ENCODE measurements around the gene POLR1A. TPM values are rescaled to one million over a fixed set of nuclear protein-coding genes. Genes with fewer than 3 reads are reported as not detected.

Gene POLR1A
- total and polyA plus RNA-seq, 4 donors = 3.2 to 12.3 (median 6.1) TPM

- Histone ChIP-seq H3K27me3 (ENCODE audit: control insufficient read depth in 4 of 4, insufficient read depth in 4 of 4, low read length in 3 of 4) (no peaks in the 10 kb centered on the region), H3K4me3 (ENCODE audit: low read depth in 1 of 3, low read length in 3 of 3) (no peak overlapping the region), H3K9me3 (ENCODE audit: control insufficient read depth in 4 of 4, low read length in 3 of 4) (no peaks in the 10 kb centered on the region), H3K36me3 (ENCODE audit: control insufficient read depth in 4 of 4, insufficient read depth in 3 of 4, low read depth in 1 of 4, low read length in 3 of 4) (peaks cover 12 to 31% (median 21%) of the 10 kb centered on the region in 4 donors), H3K9ac (ENCODE audit: low read depth in 1 of 2, low read length in 2 of 2) (no peak overlapping the region), H3K4me1 (ENCODE audit: control insufficient read depth in 4 of 4, insufficient read depth in 4 of 4, low read length in 3 of 4) (no peaks in the 10 kb centered on the region), H3K27ac (ENCODE audit: low read depth in 1 of 2, low read length in 2 of 2) (no peak overlapping the region)
- TF ChIP-seq FOXA1 (IDR thresholded peaks at IDR 0.05) (no peak), EGR1 (IDR thresholded peaks at IDR 0.05; ENCODE audit: low read depth in 2 of 2) (no peak), FOXA2 (IDR thresholded peaks at IDR 0.05) (no peak), NR2F2 (IDR thresholded peaks at IDR 0.05) (no peak), RAD21 (IDR thresholded peaks at IDR 0.05) (no peak), GABPA (IDR thresholded peaks at IDR 0.05 in 1 of 2, conservative IDR thresholded peaks at IDR 0.05 in 1 of 2) (no peak), JUND (IDR thresholded peaks at IDR 0.05) (no peak)
- TF ChIP-seq, protein P1, sequence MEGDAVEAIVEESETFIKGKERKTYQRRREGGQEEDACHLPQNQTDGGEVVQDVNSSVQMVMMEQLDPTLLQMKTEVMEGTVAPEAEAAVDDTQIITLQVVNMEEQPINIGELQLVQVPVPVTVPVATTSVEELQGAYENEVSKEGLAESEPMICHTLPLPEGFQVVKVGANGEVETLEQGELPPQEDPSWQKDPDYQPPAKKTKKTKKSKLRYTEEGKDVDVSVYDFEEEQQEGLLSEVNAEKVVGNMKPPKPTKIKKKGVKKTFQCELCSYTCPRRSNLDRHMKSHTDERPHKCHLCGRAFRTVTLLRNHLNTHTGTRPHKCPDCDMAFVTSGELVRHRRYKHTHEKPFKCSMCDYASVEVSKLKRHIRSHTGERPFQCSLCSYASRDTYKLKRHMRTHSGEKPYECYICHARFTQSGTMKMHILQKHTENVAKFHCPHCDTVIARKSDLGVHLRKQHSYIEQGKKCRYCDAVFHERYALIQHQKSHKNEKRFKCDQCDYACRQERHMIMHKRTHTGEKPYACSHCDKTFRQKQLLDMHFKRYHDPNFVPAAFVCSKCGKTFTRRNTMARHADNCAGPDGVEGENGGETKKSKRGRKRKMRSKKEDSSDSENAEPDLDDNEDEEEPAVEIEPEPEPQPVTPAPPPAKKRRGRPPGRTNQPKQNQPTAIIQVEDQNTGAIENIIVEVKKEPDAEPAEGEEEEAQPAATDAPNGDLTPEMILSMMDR (IDR thresholded peaks at IDR 0.05; ENCODE audit: low read depth, low read length, missing input control) = no peak
- DNase-seq (ENCODE audit: low spot score) = no peak
- 76% methylated on average over 11 of the region's 11 CpGs for WGBS
Measured at GRCh38 chr2:86048888-86049287, 56.8 kb downstream of the POLR1A start.

DNA sequence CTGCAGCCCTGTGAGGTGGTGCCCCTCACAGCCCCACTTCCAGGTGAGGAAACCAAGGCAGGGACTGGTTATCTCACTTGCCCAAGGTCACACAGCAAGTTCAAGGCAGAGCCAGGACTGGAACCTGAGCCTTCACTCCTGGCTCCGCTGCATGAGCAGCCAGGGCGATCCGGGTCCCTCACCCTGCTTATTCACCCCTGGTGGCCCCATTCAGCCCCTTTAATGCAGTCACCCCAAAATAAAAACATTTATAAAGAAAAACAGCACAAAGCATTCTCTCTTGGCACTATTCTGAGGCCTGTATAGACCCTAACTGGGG is 57.3 kb downstream of the POLR1A start:
- no peak for DNase-seq (ENCODE audit: low spot score)
- over 99% methylated on average over 3 of the region's 3 CpGs for WGBS
- no peak overlapping the region for H3K27ac ChIP-seq (ENCODE audit: low read depth in 1 of 2, low read length in 2 of 2)

More for the DNA sequence above, 57.3 kb downstream of the POLR1A start:
- Histone ChIP-seq H3K9ac (ENCODE audit: low read depth in 1 of 2, low read length in 2 of 2) (no peak overlapping the region), H3K9me3 (ENCODE audit: control insufficient read depth in 4 of 4, low read length in 3 of 4) (no peaks in the 10 kb centered on the region), H3K4me3 (ENCODE audit: low read depth in 1 of 3, low read length in 3 of 3) (no peak overlapping the region), H3K36me3 (ENCODE audit: control insufficient read depth in 4 of 4, insufficient read depth in 3 of 4, low read depth in 1 of 4, low read length in 3 of 4) (peaks cover 13 to 37% (median 18%) of the 10 kb centered on the region in 4 donors), H3K27me3 (ENCODE audit: control insufficient read depth in 4 of 4, insufficient read depth in 4 of 4, low read length in 3 of 4) (no peaks in the 10 kb centered on the region), H3K4me1 (ENCODE audit: control insufficient read depth in 4 of 4, insufficient read depth in 4 of 4, low read length in 3 of 4) (no peaks in the 10 kb centered on the region)
- TF ChIP-seq NR2F2 (IDR thresholded peaks at IDR 0.05) (no peak), FOXA1 (IDR thresholded peaks at IDR 0.05) (no peak), RXRA (IDR thresholded peaks at IDR 0.05) (no peak), MAX (IDR thresholded peaks at IDR 0.05) (no peak), YY1 (IDR thresholded peaks at IDR 0.05) (no peak), HNF4G (IDR thresholded peaks at IDR 0.05) (no peak), SP1 (IDR thresholded peaks at IDR 0.05) (no peak), FOXA2 (IDR thresholded peaks at IDR 0.05) (no peak), RAD21 (IDR thresholded peaks at IDR 0.05) (no peak), ATF3 (IDR thresholded peaks at IDR 0.05) (no peak), TAF1 (conservative IDR thresholded peaks at IDR 0.05) (no peak), EGR1 (IDR thresholded peaks at IDR 0.05; ENCODE audit: low read depth in 2 of 2) (no peak)
- TF ChIP-seq, protein P2, sequence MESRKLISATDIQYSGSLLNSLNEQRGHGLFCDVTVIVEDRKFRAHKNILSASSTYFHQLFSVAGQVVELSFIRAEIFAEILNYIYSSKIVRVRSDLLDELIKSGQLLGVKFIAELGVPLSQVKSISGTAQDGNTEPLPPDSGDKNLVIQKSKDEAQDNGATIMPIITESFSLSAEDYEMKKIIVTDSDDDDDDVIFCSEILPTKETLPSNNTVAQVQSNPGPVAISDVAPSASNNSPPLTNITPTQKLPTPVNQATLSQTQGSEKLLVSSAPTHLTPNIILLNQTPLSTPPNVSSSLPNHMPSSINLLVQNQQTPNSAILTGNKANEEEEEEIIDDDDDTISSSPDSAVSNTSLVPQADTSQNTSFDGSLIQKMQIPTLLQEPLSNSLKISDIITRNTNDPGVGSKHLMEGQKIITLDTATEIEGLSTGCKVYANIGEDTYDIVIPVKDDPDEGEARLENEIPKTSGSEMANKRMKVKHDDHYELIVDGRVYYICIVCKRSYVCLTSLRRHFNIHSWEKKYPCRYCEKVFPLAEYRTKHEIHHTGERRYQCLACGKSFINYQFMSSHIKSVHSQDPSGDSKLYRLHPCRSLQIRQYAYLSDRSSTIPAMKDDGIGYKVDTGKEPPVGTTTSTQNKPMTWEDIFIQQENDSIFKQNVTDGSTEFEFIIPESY (IDR thresholded peaks at IDR 0.05) = no peak
- TF ChIP-seq, protein P3, sequence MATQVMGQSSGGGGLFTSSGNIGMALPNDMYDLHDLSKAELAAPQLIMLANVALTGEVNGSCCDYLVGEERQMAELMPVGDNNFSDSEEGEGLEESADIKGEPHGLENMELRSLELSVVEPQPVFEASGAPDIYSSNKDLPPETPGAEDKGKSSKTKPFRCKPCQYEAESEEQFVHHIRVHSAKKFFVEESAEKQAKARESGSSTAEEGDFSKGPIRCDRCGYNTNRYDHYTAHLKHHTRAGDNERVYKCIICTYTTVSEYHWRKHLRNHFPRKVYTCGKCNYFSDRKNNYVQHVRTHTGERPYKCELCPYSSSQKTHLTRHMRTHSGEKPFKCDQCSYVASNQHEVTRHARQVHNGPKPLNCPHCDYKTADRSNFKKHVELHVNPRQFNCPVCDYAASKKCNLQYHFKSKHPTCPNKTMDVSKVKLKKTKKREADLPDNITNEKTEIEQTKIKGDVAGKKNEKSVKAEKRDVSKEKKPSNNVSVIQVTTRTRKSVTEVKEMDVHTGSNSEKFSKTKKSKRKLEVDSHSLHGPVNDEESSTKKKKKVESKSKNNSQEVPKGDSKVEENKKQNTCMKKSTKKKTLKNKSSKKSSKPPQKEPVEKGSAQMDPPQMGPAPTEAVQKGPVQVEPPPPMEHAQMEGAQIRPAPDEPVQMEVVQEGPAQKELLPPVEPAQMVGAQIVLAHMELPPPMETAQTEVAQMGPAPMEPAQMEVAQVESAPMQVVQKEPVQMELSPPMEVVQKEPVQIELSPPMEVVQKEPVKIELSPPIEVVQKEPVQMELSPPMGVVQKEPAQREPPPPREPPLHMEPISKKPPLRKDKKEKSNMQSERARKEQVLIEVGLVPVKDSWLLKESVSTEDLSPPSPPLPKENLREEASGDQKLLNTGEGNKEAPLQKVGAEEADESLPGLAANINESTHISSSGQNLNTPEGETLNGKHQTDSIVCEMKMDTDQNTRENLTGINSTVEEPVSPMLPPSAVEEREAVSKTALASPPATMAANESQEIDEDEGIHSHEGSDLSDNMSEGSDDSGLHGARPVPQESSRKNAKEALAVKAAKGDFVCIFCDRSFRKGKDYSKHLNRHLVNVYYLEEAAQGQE (IDR thresholded peaks at IDR 0.05) = no peak
- TF ChIP-seq, protein P1 (IDR thresholded peaks at IDR 0.05; ENCODE audit: low read depth, low read length, missing input control) = no peak
